HL-60 (cell line): ENCODE results near the gene LCE2A.

Experiments used
- DNase-seq, 2 experiments: peaks; one replicate each; pipeline ENCODE4 v3.0.0-alpha.2; 2010 to 2020; ENCODE audit warnings: low read depth in 1 of 2, low spot score in 1 of 2
- H3K27ac ChIP-seq: fragments of 250-450 bp; sonication (Bioruptor Pico); replicated peaks from 2 replicates; pipeline ENCODE4 v1.5.1; 2020; ENCODE audit warnings: mild to moderate bottlenecking, moderate library complexity
- H3K27me3 ChIP-seq: fragments of 250-450 bp; sonication (Bioruptor Pico); 2 replicates; pipeline ENCODE4 v1.5.1; 2021; ENCODE audit warnings: mild to moderate bottlenecking, moderate library complexity; ENCODE audit not compliant: insufficient read depth, poor library complexity, severe bottlenecking
- H3K4me3 ChIP-seq: replicated peaks from 2 replicates; pipeline ENCODE4 v1.5.1; 2011; ENCODE audit warnings: mild to moderate bottlenecking, control low read depth, low read length; ENCODE audit not compliant: insufficient read depth
- CTCF ChIP-seq: IDR thresholded peaks from one replicate; pipeline ENCODE4 v1.5.1; 2011; ENCODE audit warnings: low read length, control low read depth, inconsistent platforms; ENCODE audit not compliant: insufficient read depth
- GABPA ChIP-seq: IDR thresholded peaks from 2 replicates; pipeline ENCODE4 v1.6.1; 2012; ENCODE audit warnings: low read depth
- POLR2AphosphoS5 ChIP-seq: IDR thresholded peaks from 2 replicates; pipeline ENCODE4 v1.6.1; 2012; ENCODE audit warnings: low read depth
- REST ChIP-seq: IDR thresholded peaks from 2 replicates; pipeline ENCODE4 v1.6.1; 2012; ENCODE audit warnings: low read depth; ENCODE audit not compliant: insufficient replicate concordance
- SPI1 ChIP-seq: IDR thresholded peaks from 2 replicates; pipeline ENCODE4 v1.6.1; 2012; ENCODE audit warnings: low read depth, mild to moderate bottlenecking, borderline replicate concordance

Gene LCE2A

GRCh38 chr1:152743371-152744145, 45.4 kb downstream of the LCE2A start:
- no peaks in the 10 kb centered on the region for H3K27me3 ChIP-seq
- TF ChIP-seq REST (no peak), CTCF (no peak), POLR2AphosphoS5 (no peak), GABPA (no peak), SPI1 (no peak)
- H3K27ac ChIP-seq: no peak overlapping the region
- H3K4me3 ChIP-seq: no peak overlapping the region
- DNase-seq: no peak

GRCh38 chr1:152745289-152745704, 47.2 kb downstream of the LCE2A start:
- no peak for TF ChIP-seq SPI1
- TF ChIP-seq CTCF: no peak
- TF ChIP-seq REST: no peak
- no peak for TF ChIP-seq POLR2AphosphoS5
- TF ChIP-seq GABPA: no peak
- DNase-seq: no peak
- H3K4me3 ChIP-seq: no peak overlapping the region
- no peak overlapping the region for H3K27ac ChIP-seq
- H3K27me3 ChIP-seq: no peaks in the 10 kb centered on the region

- TF ChIP-seq POLR2AphosphoS5: no peak
- no peak for TF ChIP-seq GABPA
- TF ChIP-seq REST: no peak
- TF ChIP-seq SPI1: no peak
- no peak for TF ChIP-seq CTCF
- no peak for DNase-seq
- Histone ChIP-seq H3K27ac (no peak overlapping the region), H3K4me3 (no peak overlapping the region), H3K27me3 (no peaks in the 10 kb centered on the region)
These were observed 47.8 kb downstream of the LCE2A start for GRCh38 chr1:152745765-152746444.
